ENCODE measurements around the gene SPARCL1. TPM values are rescaled to one million over a fixed set of nuclear protein-coding genes. Genes with fewer than 3 reads are reported as not detected.

The SPARCL1 gene
- total and polyA plus RNA-seq, 9 of the 15 experiments (the other 6 are each of a cell fraction or from before 2014, with no cell fraction given) = 0.03 to 0.71 (median 0.05) TPM; not detected in 3

DNA sequence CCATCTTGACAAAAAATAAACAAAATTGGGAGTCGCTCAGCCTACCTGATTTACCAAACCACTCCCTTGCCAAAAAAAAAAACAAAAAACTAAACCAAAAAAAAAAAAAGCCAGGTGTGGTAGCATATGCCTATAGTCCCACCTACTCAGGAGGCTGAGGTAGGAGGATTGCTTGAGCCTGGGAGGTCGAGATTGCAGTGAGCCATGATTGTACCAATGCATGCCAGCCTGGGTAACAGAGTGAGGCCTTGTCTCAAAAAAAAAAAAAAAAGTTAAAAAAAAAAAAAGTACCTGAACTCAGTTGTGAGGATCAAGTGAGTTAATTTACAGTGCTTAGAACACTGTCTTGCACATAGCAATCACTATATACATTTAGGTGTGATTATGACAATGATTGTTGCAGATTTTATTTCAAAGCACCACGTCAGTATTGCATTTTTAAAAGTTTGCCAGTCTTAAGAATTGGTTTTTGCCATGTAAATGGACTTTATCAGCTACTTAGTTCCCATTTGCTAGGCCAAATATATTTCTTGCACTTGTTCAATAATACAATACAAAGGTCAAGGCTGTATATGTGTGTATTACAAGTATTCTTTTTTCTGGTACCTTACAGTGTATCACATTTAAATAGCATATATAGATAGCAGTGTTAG is 102.2 kb downstream of the SPARCL1 start:
- H2AFZ ChIP-seq (ENCODE audit: low read depth, low read length) = no peak overlapping the region
- no peaks in the 10 kb centered on the region for H4K20me1 ChIP-seq (replicated peaks; ENCODE audit: control insufficient read depth, insufficient read depth, low read length)
- intact Hi-C loops (cut with micrococcal nuclease) (no loop called here), in situ Hi-C loops (cut with MboI) (no loop called here)
- H3K36me3 ChIP-seq (ENCODE audit: control insufficient read depth, insufficient read depth, low read length) = no peaks in the 10 kb centered on the region
- ChIA-PET POLR2A (interaction anchor here (0.6 kb wide), 1 partner anchor 22 kb away, joined by 3 read pairs; no protein-coding TSS in a partner anchor), CTCF (ENCODE audit: low intra/inter-chr PET ratio) (no interaction called here)
- H3K4me3 ChIP-seq = no peak overlapping the region
- DNase-seq (ENCODE audit: extremely low read depth in 1 of 4, low spot score in 3 of 4) (no peak), FAIRE-seq (no peak), ATAC-seq (no peak)
- WGBS (ENCODE audit: insufficient coverage, low coverage, missing lambda C conversion rate) = 79% methylated on average over 3 of the region's 3 CpGs
- peaks cover 7 to 8% of the 10 kb centered on the region in 2 experiments; a peak in 4 of 5 replicates for H3K4me1 ChIP-seq (replicated peaks in 1 of 2; ENCODE audit: control insufficient read depth in 2 of 2, insufficient read depth in 2 of 2, low read length in 2 of 2)
- H3K4me2 ChIP-seq (ENCODE audit: insufficient read depth, low read length) = no peak overlapping the region
- H3K9me3 ChIP-seq (replicated peaks; ENCODE audit: control insufficient read depth, insufficient read depth, low read depth, low read length) = no peaks in the 10 kb centered on the region
- H3K79me2 ChIP-seq (ENCODE audit: control insufficient read depth, insufficient read depth, low read length) = peaks cover 77% of the 10 kb centered on the region
- H3K9me1 ChIP-seq (ENCODE audit: control insufficient read depth, insufficient read depth, low read length) = no peaks in the 10 kb centered on the region
- TF ChIP-seq CTBP1 (IDR thresholded peaks at IDR 0.05; ENCODE audit: borderline replicate concordance) (no peak), NEUROD1 (IDR thresholded peaks at IDR 0.05; ENCODE audit: borderline replicate concordance, low read depth, low read length, partially characterized antibody) (no peak), TAL1 (IDR thresholded peaks at IDR 0.05) (no peak), DDX20 (tag; IDR thresholded peaks at IDR 0.05; ENCODE audit: low read depth) (no peak), MTA3 (IDR thresholded peaks at IDR 0.05; ENCODE audit: borderline replicate concordance) (no peak)
- H3K27me3 ChIP-seq (ENCODE audit: control insufficient read depth in 2 of 2, insufficient read depth in 2 of 2, low read length in 2 of 2) = no peaks in the 10 kb centered on the region
- BruUV-seq (replicated peaks) = no TSS peak
- H3K9ac ChIP-seq (ENCODE audit: insufficient read depth in 1 of 2, low read depth in 2 of 2, low read length in 2 of 2) = no peak overlapping the region
- no peak overlapping the region for H3K27ac ChIP-seq (ENCODE audit: extremely low read depth, low read depth, low read length)

DNA sequence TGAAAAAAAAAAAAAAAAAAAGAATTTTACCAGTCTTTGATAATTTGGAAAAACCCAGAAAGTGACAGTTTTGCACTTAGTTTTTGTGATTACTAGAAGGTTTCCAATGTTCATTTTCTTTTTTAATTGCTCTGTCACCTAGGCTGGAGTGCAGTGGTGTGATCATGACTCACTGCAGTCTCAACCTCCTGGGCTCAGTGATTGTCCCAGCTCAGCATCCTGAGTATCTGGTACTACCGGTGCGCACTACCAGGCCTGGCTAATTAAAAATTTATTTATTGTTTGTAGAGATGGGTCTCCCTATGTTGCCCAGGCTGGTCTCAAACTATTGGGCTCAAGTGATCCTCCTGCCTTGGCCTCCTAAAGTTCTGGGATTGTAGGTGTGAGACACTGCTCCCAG is 103.5 kb downstream of the SPARCL1 start:
- FAIRE-seq = no peak
- TF ChIP-seq SMARCA4 (IDR thresholded peaks at IDR 0.05) = no peak
- no peak for TF ChIP-seq ZNF766 (CRISPR knock-in tag; conservative IDR thresholded peaks at IDR 0.05)
- no peak for TF ChIP-seq ZNF41 (CRISPR knock-in tag; conservative IDR thresholded peaks at IDR 0.05)
- BruUV-seq (replicated peaks) = no TSS peak
- Histone ChIP-seq H4K20me1 (replicated peaks; ENCODE audit: control insufficient read depth, insufficient read depth, low read length) (no peaks in the 10 kb centered on the region), H3K4me3 (no peak overlapping the region), H3K27ac (ENCODE audit: extremely low read depth, low read depth, low read length) (no peak overlapping the region), H3K9ac (ENCODE audit: insufficient read depth in 1 of 2, low read depth in 2 of 2, low read length in 2 of 2) (no peak overlapping the region), H3K79me2 (ENCODE audit: control insufficient read depth, insufficient read depth, low read length) (peaks cover 68% of the 10 kb centered on the region), H2AFZ (ENCODE audit: low read depth, low read length) (no peak overlapping the region), H3K36me3 (ENCODE audit: control insufficient read depth, insufficient read depth, low read length) (no peaks in the 10 kb centered on the region), H3K9me1 (ENCODE audit: control insufficient read depth, insufficient read depth, low read length) (no peaks in the 10 kb centered on the region), H3K4me2 (ENCODE audit: insufficient read depth, low read length) (no peak overlapping the region), H3K9me3 (replicated peaks; ENCODE audit: control insufficient read depth, insufficient read depth, low read depth, low read length) (no peaks in the 10 kb centered on the region), H3K4me1 (replicated peaks in 1 of 2; ENCODE audit: control insufficient read depth in 2 of 2, insufficient read depth in 2 of 2, low read length in 2 of 2) (peaks cover 7 to 13% of the 10 kb centered on the region in 2 experiments; a peak in 4 of 5 replicates), H3K27me3 (ENCODE audit: control insufficient read depth in 2 of 2, insufficient read depth in 2 of 2, low read length in 2 of 2) (no peaks in the 10 kb centered on the region)
- POLR2A ChIA-PET = no interaction called here
- in situ Hi-C loops (cut with MboI) (no loop called here), intact Hi-C loops (cut with micrococcal nuclease) (no loop called here)
- no peak for DNase-seq (ENCODE audit: extremely low read depth in 1 of 4, low spot score in 3 of 4)
- no peak for ATAC-seq
- 81% methylated on average over 2 of the region's 2 CpGs for WGBS (ENCODE audit: insufficient coverage, low coverage, missing lambda C conversion rate)
- CTCF ChIA-PET (ENCODE audit: low intra/inter-chr PET ratio) = no interaction called here

Data from K562 (cell line).